Activated naive CD8-positive, alpha-beta T cell treated with anti-CD3 and anti-CD28 coated beads, Interleukin-2, amount 10 ng/mL, durations not matched to agents 7 days and 5 days (primary cell): Measurements from ENCODE around the gene MAGEB17. TPM values are rescaled to one million over a fixed set of nuclear protein-coding genes. Genes with fewer than 3 reads are reported as not detected.
"Not testable (repeated sequence)": the region's sequence is repeated elsewhere in the genome, so short reads cannot be mapped to it uniquely, and the experiment has no call there.

Experiments
- ATAC-seq: fragments of 150-1000 bp; cut with Tn5 transposase; one replicate; pipeline ENCODE4 v1.10.0; 2021; ENCODE audit warnings: low read depth, moderate library complexity
- POLR2A ChIA-PET: fragments of 350-600 bp; sonication (Branson Sonifier 250); formaldehyde crosslinking; loops from one replicate; lab custom pipeline; 2021; ENCODE audit warnings: antibody characterized with exemption; lab: Charles Lee
- DNase-seq: peaks from one replicate; pipeline ENCODE4 v3.0.0; 2021
- H3K27ac Mint-ChIP-seq: one replicate; pipeline ENCODE4 v1.8.0; 2022; ENCODE audit warnings: mild to moderate bottlenecking, mixed read lengths
- H3K27me3 Mint-ChIP-seq: one replicate; pipeline ENCODE4 v1.8.0; 2022; ENCODE audit warnings: mild to moderate bottlenecking, moderate library complexity, mixed read lengths
- H3K36me3 Mint-ChIP-seq: one replicate; pipeline ENCODE4 v1.8.0; 2021; ENCODE audit warnings: mild to moderate bottlenecking, mixed read lengths
- H3K4me1 Mint-ChIP-seq: one replicate; pipeline ENCODE4 v1.8.0; 2021; ENCODE audit warnings: mixed read lengths
- H3K4me3 Mint-ChIP-seq: one replicate; pipeline ENCODE4 v1.8.0; 2022; ENCODE audit warnings: mild to moderate bottlenecking, moderate library complexity, mixed read lengths
- H3K9me3 Mint-ChIP-seq: one replicate; pipeline ENCODE4 v1.8.0; 2021; ENCODE audit warnings: mixed read lengths
- total RNA-seq, 2 experiments: library from RNA; stranded (reverse); gene quantifications; one replicate each; pipeline ENCODE4 v1.2.3, GENCODE V29; 2021

MAGEB17 gene
- total RNA-seq, 2 experiments from 2014 or later: not detected

- Mint-ChIP-seq H3K4me3 (no peak overlapping the region), H3K4me1 (no peaks in the 10 kb centered on the region), H3K27me3 (peaks cover 2% of the 10 kb centered on the region), H3K36me3 (no peaks in the 10 kb centered on the region), H3K27ac (no peak overlapping the region), H3K9me3 (no peaks in the 10 kb centered on the region)
- POLR2A ChIA-PET: no interaction called here
- ATAC-seq (no peak), DNase-seq (no peak)
Observed at GRCh38 chrX:16171944-16172343, 4.7 kb downstream of the MAGEB17 start.

- no peak for ATAC-seq
- H3K27me3 Mint-ChIP-seq: peaks cover 2% of the 10 kb centered on the region
- no peak overlapping the region for H3K27ac Mint-ChIP-seq
Observed at GRCh38 chrX:16172391-16172790, 5.1 kb downstream of the MAGEB17 start.

GRCh38 chrX:16175329-16176061, 8.2 kb downstream of the MAGEB17 start:
- ATAC-seq (no peak), DNase-seq (no peak)
- Mint-ChIP-seq H3K36me3 (no peaks in the 10 kb centered on the region), H3K27ac (no peak overlapping the region), H3K27me3 (peaks cover 8% of the 10 kb centered on the region), H3K4me3 (no peak overlapping the region), H3K4me1 (no peaks in the 10 kb centered on the region), H3K9me3 (no peaks in the 10 kb centered on the region)
- POLR2A ChIA-PET: no interaction called here

More at GRCh38 chrX:16172391-16172790, 5.1 kb downstream of the MAGEB17 start:
- no peaks in the 10 kb centered on the region for H3K9me3 Mint-ChIP-seq
- DNase-seq: no peak
- H3K36me3 Mint-ChIP-seq: no peaks in the 10 kb centered on the region
- H3K4me1 Mint-ChIP-seq: no peaks in the 10 kb centered on the region
- POLR2A ChIA-PET: no interaction called here
- no peak overlapping the region for H3K4me3 Mint-ChIP-seq

- H3K36me3 Mint-ChIP-seq: no peaks in the 10 kb centered on the region
- ATAC-seq (no peak), DNase-seq (no peak)
- peaks cover 11% of the 10 kb centered on the region for H3K27me3 Mint-ChIP-seq
- H3K27ac Mint-ChIP-seq: no peak overlapping the region
- no peaks in the 10 kb centered on the region for H3K9me3 Mint-ChIP-seq
- no peaks in the 10 kb centered on the region for H3K4me1 Mint-ChIP-seq
- POLR2A ChIA-PET: no interaction called here
- no peak overlapping the region for H3K4me3 Mint-ChIP-seq
Observed at GRCh38 chrX:16177260-16177659, 10.0 kb downstream of the MAGEB17 start.

DNA sequence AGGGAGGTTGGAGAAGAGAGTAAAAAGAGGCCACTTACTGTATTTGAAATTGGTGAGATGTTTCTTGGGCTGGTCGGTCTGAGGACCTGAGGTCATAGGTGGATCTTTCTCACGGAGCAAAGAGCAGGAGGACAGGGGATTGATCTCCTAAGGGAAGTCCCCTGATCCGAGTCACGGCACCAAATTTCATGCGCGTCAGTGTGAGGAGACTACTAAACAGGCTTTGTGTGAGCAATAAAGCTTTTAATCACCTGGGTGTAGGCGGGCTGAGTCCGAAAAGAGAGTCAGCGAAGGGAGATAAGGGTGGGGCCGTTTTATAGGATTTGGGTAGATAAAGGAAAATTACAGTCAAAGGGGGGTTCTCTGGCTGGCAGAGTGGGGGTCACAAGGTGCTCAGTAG, 16.6 kb downstream of the MAGEB17 start:
- H3K4me1 Mint-ChIP-seq, H3K4me3 Mint-ChIP-seq, ATAC-seq, POLR2A ChIA-PET, H3K27me3 Mint-ChIP-seq, H3K9me3 Mint-ChIP-seq, DNase-seq, H3K36me3 Mint-ChIP-seq, H3K27ac Mint-ChIP-seq: not testable (repeated sequence)

GRCh38 chrX:16185725-16186136, 18.4 kb downstream of the MAGEB17 start:
- Mint-ChIP-seq H3K4me1 (peaks cover 5% of the 10 kb centered on the region), H3K27ac (no peak overlapping the region), H3K36me3 (no peaks in the 10 kb centered on the region), H3K9me3 (no peaks in the 10 kb centered on the region), H3K27me3 (peaks cover 2% of the 10 kb centered on the region), H3K4me3 (no peak overlapping the region)
- DNase-seq (no peak), ATAC-seq (peak; percentile 45)
- POLR2A ChIA-PET: no interaction called here

DNA sequence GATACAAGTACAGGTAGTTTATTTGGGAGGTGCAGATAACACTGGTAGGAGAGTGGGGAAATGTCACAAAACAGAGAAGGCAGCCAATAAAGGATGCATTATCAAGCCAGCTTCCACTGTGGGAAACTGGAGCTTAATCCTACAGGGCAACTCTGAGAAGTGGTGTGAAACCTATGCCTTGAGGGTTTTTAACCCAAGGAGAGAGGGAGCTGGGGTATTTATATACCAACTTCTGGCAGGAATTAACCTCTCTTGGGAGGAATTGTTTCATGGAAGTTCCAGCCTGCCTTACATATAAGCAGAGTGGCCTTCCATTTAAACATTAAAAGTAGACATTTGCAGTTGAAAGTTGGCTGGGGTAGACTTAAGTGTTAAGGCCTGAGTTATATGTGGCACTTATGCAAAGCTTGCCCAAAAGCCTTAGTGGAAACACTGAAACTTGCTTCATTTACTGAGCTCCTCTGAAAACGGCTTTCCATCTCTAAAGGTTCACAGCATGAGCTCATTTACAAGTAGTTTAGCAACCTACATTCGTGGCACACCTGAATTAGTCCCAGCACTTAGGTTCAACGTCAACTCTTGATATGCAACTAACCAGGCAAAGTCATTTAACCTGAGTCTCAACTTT, 19.2 kb downstream of the MAGEB17 start:
- H3K4me1 Mint-ChIP-seq: peaks cover 5% of the 10 kb centered on the region
- ATAC-seq (no peak), DNase-seq (no peak)
- H3K36me3 Mint-ChIP-seq: no peaks in the 10 kb centered on the region
- no peak overlapping the region for H3K4me3 Mint-ChIP-seq
- POLR2A ChIA-PET: no interaction called here
- H3K9me3 Mint-ChIP-seq: no peaks in the 10 kb centered on the region
- H3K27me3 Mint-ChIP-seq: no peaks in the 10 kb centered on the region
- no peak overlapping the region for H3K27ac Mint-ChIP-seq

GRCh38 chrX:16187024-16187760, 19.9 kb downstream of the MAGEB17 start:
- no peaks in the 10 kb centered on the region for H3K27me3 Mint-ChIP-seq
- no peak overlapping the region for H3K27ac Mint-ChIP-seq
- POLR2A ChIA-PET: no interaction called here
- H3K36me3 Mint-ChIP-seq: no peaks in the 10 kb centered on the region
- H3K4me3 Mint-ChIP-seq: no peak overlapping the region
- ATAC-seq: no peak
- no peaks in the 10 kb centered on the region for H3K9me3 Mint-ChIP-seq
- H3K4me1 Mint-ChIP-seq: peaks cover 5% of the 10 kb centered on the region
- DNase-seq: no peak

- no peak for ATAC-seq
- no peak for DNase-seq
- POLR2A ChIA-PET: no interaction called here
Observed at GRCh38 chrX:16188687-16189086, 21.4 kb downstream of the MAGEB17 start.

DNA sequence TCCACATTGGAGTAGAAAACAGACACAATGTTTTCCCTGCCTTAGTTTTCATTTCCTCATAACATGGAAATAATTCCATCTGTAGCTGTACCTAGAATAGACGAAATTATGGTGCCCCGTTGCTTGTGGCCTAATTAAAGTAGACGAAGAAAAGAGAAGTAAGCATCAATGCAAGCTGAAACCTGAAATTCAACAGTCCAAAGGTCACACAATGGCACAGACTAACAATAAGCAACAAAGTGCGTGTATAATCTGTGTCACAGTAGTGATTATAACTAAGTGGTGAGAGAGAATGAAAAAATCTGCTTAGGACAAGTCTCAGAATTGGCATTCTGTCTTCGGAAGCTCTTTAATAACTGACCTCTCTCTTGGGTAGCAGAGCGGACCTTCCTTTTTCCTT, 24.3 kb downstream of the MAGEB17 start:
- no peak overlapping the region for H3K4me3 Mint-ChIP-seq
- DNase-seq (no peak), ATAC-seq (no peak)
- H3K27ac Mint-ChIP-seq: no peak overlapping the region
- POLR2A ChIA-PET: no interaction called here
- H3K27me3 Mint-ChIP-seq: peaks cover 2% of the 10 kb centered on the region
- H3K36me3 Mint-ChIP-seq: no peaks in the 10 kb centered on the region
- no peaks in the 10 kb centered on the region for H3K9me3 Mint-ChIP-seq
- no peaks in the 10 kb centered on the region for H3K4me1 Mint-ChIP-seq

More at GRCh38 chrX:16188687-16189086, 21.4 kb downstream of the MAGEB17 start:
- Mint-ChIP-seq H3K9me3 (no peaks in the 10 kb centered on the region), H3K4me3 (no peak overlapping the region), H3K4me1 (peaks cover 5% of the 10 kb centered on the region), H3K27me3 (no peaks in the 10 kb centered on the region), H3K36me3 (no peaks in the 10 kb centered on the region), H3K27ac (no peak overlapping the region)

DNA sequence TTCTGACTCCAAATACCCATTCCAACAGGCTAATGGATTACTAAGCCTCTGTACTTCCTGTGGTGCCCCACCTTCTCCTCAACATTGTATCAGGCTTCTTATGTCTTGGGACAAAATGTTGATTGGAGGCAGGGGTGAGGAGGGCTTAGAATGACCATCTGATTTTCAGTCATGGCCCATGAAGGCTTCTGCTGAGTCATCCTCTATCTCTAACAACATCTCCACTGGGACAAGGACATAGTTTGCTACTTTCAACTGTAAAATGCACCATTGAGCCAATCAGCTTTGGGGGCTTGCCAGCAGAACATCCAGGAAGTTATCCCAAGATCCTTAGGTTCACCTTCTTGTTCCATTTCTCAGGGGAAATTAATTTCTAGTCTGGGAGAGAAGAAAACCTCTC, 29.5 kb downstream of the MAGEB17 start:
- Mint-ChIP-seq H3K27me3 (peaks cover 2% of the 10 kb centered on the region), H3K27ac (no peak overlapping the region), H3K4me3 (no peak overlapping the region), H3K36me3 (no peaks in the 10 kb centered on the region), H3K9me3 (peaks cover 1% of the 10 kb centered on the region), H3K4me1 (no peaks in the 10 kb centered on the region)
- ATAC-seq: no peak
- no peak for DNase-seq
- POLR2A ChIA-PET: no interaction called here

DNA sequence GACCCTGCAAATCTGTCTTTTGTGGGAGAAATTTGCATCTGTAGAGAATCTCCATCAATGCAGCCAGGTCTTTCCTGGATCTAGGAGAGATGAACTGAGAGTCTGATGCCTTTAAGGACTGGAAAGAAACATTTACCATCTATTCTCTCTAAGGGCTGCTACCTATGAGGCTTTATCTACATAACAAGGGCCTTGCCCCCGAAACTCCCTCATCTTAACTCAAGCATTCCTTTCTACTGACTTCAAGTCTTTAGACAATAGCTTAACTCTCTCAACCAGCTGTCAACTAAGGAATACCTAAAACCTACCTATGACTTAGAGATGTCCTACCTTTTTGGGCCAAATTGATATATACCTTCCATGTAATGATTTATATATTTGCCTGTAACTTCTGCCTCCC, 32.1 kb downstream of the MAGEB17 start:
- ATAC-seq (no peak), DNase-seq (no peak)
- H3K27me3 Mint-ChIP-seq: peaks cover 2% of the 10 kb centered on the region
- H3K27ac Mint-ChIP-seq: no peak overlapping the region
- H3K36me3 Mint-ChIP-seq: no peaks in the 10 kb centered on the region
- POLR2A ChIA-PET: no interaction called here
- no peak overlapping the region for H3K4me3 Mint-ChIP-seq
- H3K9me3 Mint-ChIP-seq: peaks cover 1% of the 10 kb centered on the region
- no peaks in the 10 kb centered on the region for H3K4me1 Mint-ChIP-seq

GRCh38 chrX:16202943-16203342, 35.7 kb downstream of the MAGEB17 start:
- DNase-seq (no peak), ATAC-seq (no peak)
- Mint-ChIP-seq H3K27me3 (no peaks in the 10 kb centered on the region), H3K27ac (no peak overlapping the region), H3K4me1 (no peaks in the 10 kb centered on the region), H3K4me3 (no peak overlapping the region), H3K36me3 (no peaks in the 10 kb centered on the region), H3K9me3 (peaks cover 1% of the 10 kb centered on the region)
- POLR2A ChIA-PET: no interaction called here

DNA sequence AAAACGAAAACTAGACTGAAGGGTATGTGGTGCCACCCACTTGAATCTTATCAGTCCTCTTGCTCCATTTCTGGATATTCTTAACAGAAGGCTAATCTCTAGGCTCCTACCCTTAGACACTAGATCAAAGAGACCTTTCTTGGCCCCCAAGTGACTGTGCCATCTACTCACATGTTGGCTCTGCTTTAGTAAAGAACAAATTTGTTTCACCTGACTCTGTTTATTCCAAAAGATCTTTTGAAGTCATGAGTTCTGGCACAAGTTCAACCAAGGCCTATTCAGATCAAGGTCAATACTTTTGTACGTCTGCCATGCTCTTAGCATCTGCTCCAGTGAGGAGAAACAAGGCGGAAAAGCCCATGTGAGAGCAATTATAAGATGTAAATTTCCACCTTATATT, 37.3 kb downstream of the MAGEB17 start:
- H3K27ac Mint-ChIP-seq: no peak overlapping the region
- POLR2A ChIA-PET: no interaction called here
- DNase-seq: no peak
- H3K36me3 Mint-ChIP-seq: no peaks in the 10 kb centered on the region
- no peak overlapping the region for H3K4me3 Mint-ChIP-seq
- H3K4me1 Mint-ChIP-seq: no peaks in the 10 kb centered on the region
- no peaks in the 10 kb centered on the region for H3K27me3 Mint-ChIP-seq
- no peak for ATAC-seq
- peaks cover 1% of the 10 kb centered on the region for H3K9me3 Mint-ChIP-seq
